Activated CD4-positive, CD25-positive, alpha-beta regulatory T cell treated with anti-CD3 and anti-CD28 coated beads, Interleukin-2, amount 50 U/mL, for 24 hours (primary cell): ENCODE results near the gene CCDC159.
"Not testable (repeated sequence)": the region's sequence is repeated elsewhere in the genome, so short reads cannot be mapped to it uniquely, and the experiment has no call there.

ENCODE experiments used
- ATAC-seq, 2 donors: fragments of 150-1000 bp; cut with Tn5 transposase; one replicate each; pipeline ENCODE4 v1.10.0; 2021; ENCODE audit warnings: mild to moderate bottlenecking in 1 of 2, moderate library complexity in 1 of 2

The CCDC159 gene

GRCh38 chr19:11346104-11346940 lies at the start of gene CCDC159, which contains the start of gene TMEM205:
Gene CCDC159, plus strand, starts transcription at chr19:11346519. Its CDS starts 88 bp downstream, at chr19:11346607.
Gene TMEM205, minus strand, starts transcription at chr19:11346268. Its CDS starts 649 bp downstream, at chr19:11345619.
- ATAC-seq: peak; percentile 97

GRCh38 chr19:11299946-11300810 lies 46.1 kb upstream of the CCDC159 start:
- no peak for ATAC-seq

GRCh38 chr19:11300811-11301120 lies 45.6 kb upstream of the CCDC159 start:
- no peak for ATAC-seq

GRCh38 chr19:11304936-11305335 lies 41.4 kb upstream of the CCDC159 start:
- no peak for ATAC-seq

- no peak for ATAC-seq
Observed at GRCh38 chr19:11306337-11306736, 40.0 kb upstream of the CCDC159 start.

GRCh38 chr19:11320278-11320995 lies 25.9 kb upstream of the CCDC159 start:
- ATAC-seq: not testable (repeated sequence)

- no peak for ATAC-seq
Observed at GRCh38 chr19:11321191-11322126, 24.9 kb upstream of the CCDC159 start.

GRCh38 chr19:11322269-11323024 lies 23.9 kb upstream of the CCDC159 start:
- no peak for ATAC-seq

GRCh38 chr19:11323601-11324078 lies 22.7 kb upstream of the CCDC159 start:
- ATAC-seq: no peak

GRCh38 chr19:11324079-11324661 lies 22.1 kb upstream of the CCDC159 start:
- ATAC-seq: peak; percentile 44 to 73

- ATAC-seq: no peak
Observed at GRCh38 chr19:11324748-11325389, 21.4 kb upstream of the CCDC159 start.

GRCh38 chr19:11325544-11325943 lies 20.8 kb upstream of the CCDC159 start:
- ATAC-seq: no peak

- no peak for ATAC-seq
Observed at GRCh38 chr19:11330127-11330526, 16.2 kb upstream of the CCDC159 start.

- no peak for ATAC-seq
Observed at GRCh38 chr19:11331502-11331901, 14.8 kb upstream of the CCDC159 start.

- no peak for ATAC-seq
Observed at GRCh38 chr19:11332822-11333221, 13.5 kb upstream of the CCDC159 start.

- not testable (repeated sequence) for ATAC-seq
Observed at GRCh38 chr19:11333838-11334237, 12.5 kb upstream of the CCDC159 start.

- no peak for ATAC-seq
Observed at GRCh38 chr19:11335449-11336146, 10.7 kb upstream of the CCDC159 start.

- no peak for ATAC-seq
Observed at GRCh38 chr19:11337080-11337479, 9.2 kb upstream of the CCDC159 start.

GRCh38 chr19:11338121-11338520 lies 8.2 kb upstream of the CCDC159 start:
- no peak for ATAC-seq
